H1 (cell line): ENCODE results near the gene EDA. TPM values are rescaled to one million over a fixed set of nuclear protein-coding genes. Genes with fewer than 3 reads are reported as not detected.

Experiments
- CTCF ChIA-PET: fragments of 300-600 bp; sonication (Branson Sonifier 250); formaldehyde crosslinking; loops from one replicate; lab custom pipeline; 2021; ENCODE audit not compliant: partially characterized antibody; lab: Charles Lee
- POLR2A ChIA-PET: fragments of 300-600 bp; sonication (Branson Sonifier 250); formaldehyde crosslinking; loops from one replicate; lab custom pipeline; 2021; ENCODE audit warnings: inconsistent platforms; ENCODE audit not compliant: partially characterized antibody; lab: Charles Lee
- DNase-seq, 2 experiments: peaks; one replicate each; pipeline versions ENCODE4 v3.0.0 to v3.0.0-alpha.2; 2010 to 2022; ENCODE audit warnings: low spot score in 2 of 2, low read depth in 1 of 2, mixed read lengths in 1 of 2
- FAIRE-seq: peaks from 2 replicates; lab custom pipeline; 2011; peaks lifted over from hg19 to GRCh38; lab: Jason Lieb, UNC
- H2AFZ ChIP-seq: 2 replicates; pipeline ENCODE4 v1.8.1; 2012; ENCODE audit warnings: low read length, inconsistent platforms
- H2AK5ac ChIP-seq: 2 replicates; pipeline ENCODE4 v1.6.1; 2013; ENCODE audit warnings: low read depth, low read length
- H2BK120ac ChIP-seq: replicated peaks from 2 replicates; pipeline ENCODE3; 2013; ENCODE audit warnings: low read depth, low read length, inconsistent platforms
- H2BK12ac ChIP-seq: 2 replicates; pipeline ENCODE4 v1.6.1; 2013; ENCODE audit warnings: low read depth, low read length
- H2BK15ac ChIP-seq: 2 replicates; pipeline ENCODE4 v1.6.1; 2013; ENCODE audit warnings: low read length
- H2BK20ac ChIP-seq: 2 replicates; pipeline ENCODE4 v1.6.1; 2013; ENCODE audit warnings: low read length
- H2BK5ac ChIP-seq: 2 replicates; pipeline ENCODE4 v1.6.1; 2013; ENCODE audit warnings: low read depth, low read length
- H3K14ac ChIP-seq: 2 replicates; pipeline ENCODE4 v1.6.1; 2013; ENCODE audit warnings: inconsistent platforms; ENCODE audit not compliant: insufficient read length
- H3K18ac ChIP-seq: 2 replicates; pipeline ENCODE4 v1.6.1; 2013; ENCODE audit warnings: low read length; ENCODE audit errors: extremely low read depth
- H3K23ac ChIP-seq: 2 replicates; pipeline ENCODE4 v1.6.1; 2013; ENCODE audit warnings: inconsistent platforms; ENCODE audit not compliant: insufficient read length
- H3K23me2 ChIP-seq: 2 replicates; pipeline ENCODE4 v1.6.1; 2013; ENCODE audit warnings: low read depth, low read length
- H3K27ac ChIP-seq: 2 replicates; pipeline ENCODE4 v1.6.1; 2011; ENCODE audit warnings: low read depth, low read length, inconsistent platforms
- H3K27me3 ChIP-seq, 4 experiments: replicated peaks in 1 of 4; 1 replicate in 1 of 4; 2 replicates in 3 of 4; pipeline versions ENCODE4 v1.6.1 to v1.8.1; 2011 to 2013; ENCODE audit warnings: low read length in 3 of 4, mild to moderate bottlenecking in 3 of 4, inconsistent platforms in 2 of 4, mixed read lengths in 2 of 4, moderate library complexity in 1 of 4; ENCODE audit not compliant: control insufficient read depth in 3 of 4, insufficient read depth in 3 of 4; ENCODE audit errors: extremely low read depth in 1 of 4
- H3K36me3 ChIP-seq, 4 experiments: 2 replicates each; pipeline versions ENCODE4 v1.6.1 to v1.8.1; 2011 to 2013; ENCODE audit warnings: mild to moderate bottlenecking in 4 of 4, low read length in 3 of 4, moderate library complexity in 2 of 4, control low read depth in 1 of 4, inconsistent platforms in 1 of 4; ENCODE audit not compliant: insufficient read depth in 4 of 4, control insufficient read depth in 2 of 4
- H3K4ac ChIP-seq: replicated peaks from 2 replicates; pipeline ENCODE3; 2013; ENCODE audit warnings: low read length, low read depth, mixed read lengths, inconsistent platforms; ENCODE audit not compliant: insufficient read length
- H3K4me1 ChIP-seq, 4 experiments: replicated peaks in 1 of 4; 1 replicate in 1 of 4; 2 replicates in 3 of 4; pipeline versions ENCODE4 v1.6.1 to v1.8.1; 2011 to 2013; ENCODE audit warnings: low read length in 3 of 4, inconsistent platforms in 2 of 4, mixed read lengths in 1 of 4; ENCODE audit not compliant: insufficient read depth in 4 of 4, control insufficient read depth in 3 of 4
- H3K4me2 ChIP-seq, 2 experiments: 2 replicates each; pipeline versions ENCODE4 v1.6.1 to v1.8.1; 2011 to 2013; ENCODE audit warnings: low read depth in 2 of 2, low read length in 2 of 2, control low read depth in 1 of 2, inconsistent platforms in 1 of 2, mild to moderate bottlenecking in 1 of 2; ENCODE audit not compliant: insufficient read depth in 1 of 2
- H3K4me3 ChIP-seq, 4 experiments: fragments of 200-600, 300-600 bp in 1 of 4; sonication (generic), shearing (Covaris generic), sonication (Bioruptor Twin) in 1 of 4; 2 replicates each; pipeline versions ENCODE4 v1.5.1 to v1.8.1; 2011 to 2016; ENCODE audit warnings: low read length in 4 of 4, low read depth in 3 of 4, control low read depth in 2 of 4, inconsistent platforms in 2 of 4, mild to moderate bottlenecking in 2 of 4, mixed read lengths in 1 of 4, moderate library complexity in 1 of 4; ENCODE audit not compliant: insufficient read depth in 2 of 4; ENCODE audit errors: extremely low read depth in 1 of 4
- H3K56ac ChIP-seq: replicated peaks from 2 replicates; pipeline ENCODE3; 2013; ENCODE audit warnings: low read depth, mild to moderate bottlenecking, mixed read lengths, low read length, inconsistent platforms; ENCODE audit not compliant: insufficient read length
- H3K79me1 ChIP-seq: 2 replicates; pipeline ENCODE4 v1.6.1; 2013; ENCODE audit warnings: low read depth, low read length, control low read depth
- H3K79me2 ChIP-seq, 2 experiments: 2 replicates each; pipeline versions ENCODE4 v1.6.1 to v1.8.1; 2012 to 2013; ENCODE audit warnings: low read length in 2 of 2, mild to moderate bottlenecking in 2 of 2, inconsistent platforms in 1 of 2; ENCODE audit not compliant: insufficient read depth in 2 of 2, control insufficient read depth in 1 of 2
- H3K9ac ChIP-seq, 4 experiments: replicated peaks in 1 of 4; 1 replicate in 1 of 4; 2 replicates in 3 of 4; pipeline versions ENCODE4 v1.6.1 to v1.8.1; 2011 to 2013; ENCODE audit warnings: low read depth in 3 of 4, low read length in 3 of 4, control low read depth in 2 of 4, mild to moderate bottlenecking in 2 of 4, moderate library complexity in 2 of 4, inconsistent platforms in 1 of 4; ENCODE audit errors: extremely low read depth in 1 of 4
- H3K9me3 ChIP-seq, 2 experiments: 2 replicates each; pipeline versions ENCODE4 v1.6.1 to v1.8.1; 2012 to 2013; ENCODE audit warnings: mild to moderate bottlenecking in 2 of 2, moderate library complexity in 2 of 2, control low read depth in 1 of 2, inconsistent platforms in 1 of 2, low read depth in 1 of 2, low read length in 1 of 2, mixed read lengths in 1 of 2; ENCODE audit not compliant: insufficient read depth in 2 of 2
- H4K20me1 ChIP-seq, 2 experiments: replicated peaks in 1 of 2; 2 replicates each; pipeline versions ENCODE3 to v1.8.1; 2011 to 2013; ENCODE audit warnings: inconsistent platforms in 2 of 2, low read length in 2 of 2, mild to moderate bottlenecking in 1 of 2; ENCODE audit not compliant: insufficient read depth in 2 of 2, control insufficient read depth in 1 of 2
- H4K5ac ChIP-seq: 2 replicates; pipeline ENCODE4 v1.6.1; 2013; ENCODE audit warnings: low read length, low read depth, mixed read lengths, inconsistent platforms; ENCODE audit not compliant: insufficient read length
- H4K8ac ChIP-seq: 2 replicates; pipeline ENCODE4 v1.8.0; 2013; ENCODE audit warnings: mild to moderate bottlenecking, moderate library complexity, low read length, inconsistent platforms; ENCODE audit not compliant: insufficient read depth; ENCODE audit errors: extremely low read depth
- H4K91ac ChIP-seq: replicated peaks from 2 replicates; pipeline ENCODE3; 2013; ENCODE audit warnings: low read length, mixed read lengths, inconsistent platforms; ENCODE audit not compliant: insufficient read length
- WGBS, 2 experiments: shearing (Covaris generic) in 1 of 2; methylation state at CpG; one replicate each; pipeline versions ENCODE4 v1.1.6 to v1.1.7; 2013 to 2015; ENCODE audit warnings: low lambda C conversion rate in 2 of 2, mixed read lengths in 2 of 2, inconsistent platforms in 1 of 2, low coverage in 1 of 2, missing lambda C conversion rate in 1 of 2; ENCODE audit not compliant: insufficient replicate concordance in 2 of 2, insufficient coverage in 1 of 2, insufficient read length in 1 of 2; ENCODE audit errors: extremely low coverage in 1 of 2, missing lambda C conversion rate in 1 of 2; 5-methylcytosine and 5-hydroxymethylcytosine counted together
- polyA plus RNA-seq, 7 experiments: library from polyadenylated mRNA; depleted of rRNA in 3 of 7; stranded (reverse) in 5 of 7; unstranded in 2 of 7; fragments of >200 nt in 5 of 7; fragments of 200-250 nt in 2 of 7; gene quantifications; 1 replicate in 5 of 7; 2 replicates in 1 of 7; 4 replicates in 1 of 7; pipeline versions ENCODE4 v1.2.1 to v1.2.3, GENCODE V29; 2011 to 2013; ENCODE audit warnings: missing spikeins in 2 of 7, mixed read lengths in 2 of 7
- total RNA-seq: library from RNA; stranded (reverse); fragmentation: NEBNext Ultra II Directional; extraction: Animal tissue kit (Norgen Biotek cat#: 25700); gene quantifications from 2 replicates; pipeline ENCODE4 v1.2.1, GENCODE V29; 2021
- TF ChIP-seq, protein P1 (sequence below): IDR thresholded peaks from 2 replicates; pipeline ENCODE4 v1.6.1; 2011; ENCODE audit warnings: low read length, improper control_type of control experiment

Gene EDA
- total and polyA plus RNA-seq, 2 of the 8 experiments (the other 6 are each of a cell fraction or from before 2014, with no cell fraction given) = 7.5 to 10.5 TPM

DNA sequence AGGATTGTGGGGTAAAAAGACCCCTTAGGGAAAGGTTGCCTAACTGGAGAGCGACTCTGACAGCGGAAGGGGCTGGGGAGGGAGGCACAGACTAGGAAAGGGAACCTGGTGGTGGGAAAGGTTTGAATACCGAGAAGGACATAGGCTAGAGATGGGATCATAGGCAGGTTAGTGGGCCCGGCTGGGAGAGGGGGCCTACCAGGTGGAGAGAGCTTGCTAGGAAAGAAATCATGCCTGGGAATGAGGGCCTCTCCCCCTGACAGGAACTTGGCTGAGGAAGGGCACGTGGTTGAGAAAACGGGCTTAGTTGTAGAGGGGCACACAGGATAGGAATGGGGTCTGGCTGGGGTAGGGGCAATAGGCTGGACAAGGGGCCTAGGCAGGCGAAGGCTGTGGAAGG, 450.7 kb downstream of the EDA start:
- FAIRE-seq (no peak), DNase-seq (no peak)
- H3K23me2 ChIP-seq = no peaks in the 10 kb centered on the region
- H3K4me1 ChIP-seq = peaks cover 0 to 3% (median 0%) of the 10 kb centered on the region in 4 experiments; a peak in 1 of 7 replicates
- H3K9ac ChIP-seq = no peak overlapping the region
- ChIA-PET POLR2A (interaction anchor here (1.6 kb wide), 1 partner anchor 10 kb away, joined by 4 read pairs; no protein-coding TSS in a partner anchor), CTCF (interaction anchor here (0.6 kb wide), 1 partner anchor 35 kb away, joined by 3 read pairs; no protein-coding TSS in a partner anchor)
- H3K4me3 ChIP-seq = no peak overlapping the region
- no peak overlapping the region for H2BK5ac ChIP-seq
- H2BK15ac ChIP-seq = no peak overlapping the region
- H2AK5ac ChIP-seq = no peak overlapping the region
- no peak overlapping the region for H3K23ac ChIP-seq
- no peaks in the 10 kb centered on the region for H3K36me3 ChIP-seq
- H2BK20ac ChIP-seq = no peak overlapping the region
- no peak overlapping the region for H3K4me2 ChIP-seq
- H4K20me1 ChIP-seq = no peaks in the 10 kb centered on the region
- no peak overlapping the region for H3K56ac ChIP-seq
- no peak overlapping the region for H3K27ac ChIP-seq
- TF ChIP-seq, protein P1, sequence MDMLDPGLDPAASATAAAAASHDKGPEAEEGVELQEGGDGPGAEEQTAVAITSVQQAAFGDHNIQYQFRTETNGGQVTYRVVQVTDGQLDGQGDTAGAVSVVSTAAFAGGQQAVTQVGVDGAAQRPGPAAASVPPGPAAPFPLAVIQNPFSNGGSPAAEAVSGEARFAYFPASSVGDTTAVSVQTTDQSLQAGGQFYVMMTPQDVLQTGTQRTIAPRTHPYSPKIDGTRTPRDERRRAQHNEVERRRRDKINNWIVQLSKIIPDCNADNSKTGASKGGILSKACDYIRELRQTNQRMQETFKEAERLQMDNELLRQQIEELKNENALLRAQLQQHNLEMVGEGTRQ = no peak
- no peak overlapping the region for H4K5ac ChIP-seq
- no peak overlapping the region for H2BK12ac ChIP-seq
- H3K18ac ChIP-seq = no peak overlapping the region
- 86% methylated on average over 6 of the region's 7 CpGs; no CpG with 5 or more reads in 1 of the 2 experiments for WGBS, 2 experiments
- H3K79me1 ChIP-seq = no peaks in the 10 kb centered on the region
- no peaks in the 10 kb centered on the region for H3K79me2 ChIP-seq
- H2BK120ac ChIP-seq = no peak overlapping the region
- no peaks in the 10 kb centered on the region; a peak in 1 of 4 replicates for H3K9me3 ChIP-seq
- no peak overlapping the region for H2AFZ ChIP-seq
- H3K14ac ChIP-seq = no peak overlapping the region
- H4K91ac ChIP-seq = no peak overlapping the region
- H3K27me3 ChIP-seq = no peaks in the 10 kb centered on the region; a peak in 1 of 7 replicates
- H4K8ac ChIP-seq = no peak overlapping the region
- no peak overlapping the region for H3K4ac ChIP-seq
